SU-DHL-6 (cell line): ENCODE data around the gene CDKAL1.

Source experiments
- H2AFZ ChIP-seq: fragments of 200-600 bp; sonication (generic); 2 replicates; pipeline ENCODE4 v1.6.1; 2014; ENCODE audit warnings: low read depth, mild to moderate bottlenecking, moderate library complexity, mixed read lengths, antibody characterized with exemption, low read length; ENCODE audit not compliant: severe bottlenecking
- H3F3A ChIP-seq: fragments of 200-600 bp; shearing (Covaris generic); 2 replicates; pipeline ENCODE4 v1.6.0; 2016; ENCODE audit warnings: antibody characterized with exemption, mild to moderate bottlenecking; ENCODE audit not compliant: insufficient read depth
- H3K27ac ChIP-seq: fragments of 200-600 bp; sonication (generic); 2 replicates; pipeline ENCODE4 v1.5.1; 2016; ENCODE audit warnings: low read depth, mild to moderate bottlenecking, low read length, moderate library complexity, mixed read lengths
- H3K27me3 ChIP-seq: fragments of 200-600 bp; sonication (generic), shearing (Covaris generic); 2 replicates; pipeline ENCODE4 v1.6.0; 2014; ENCODE audit warnings: mild to moderate bottlenecking, low read length
- H3K36me3 ChIP-seq: fragments of 200-600 bp; sonication (generic); 2 replicates; pipeline ENCODE4 v1.6.1; 2014; ENCODE audit warnings: mild to moderate bottlenecking, low read length, mixed read lengths
- H3K4me2 ChIP-seq: fragments of 300-600, 200-600 bp; shearing (Covaris generic), sonication (generic); 2 replicates; pipeline ENCODE4 v1.6.0; 2014; ENCODE audit warnings: low read length, low read depth, mild to moderate bottlenecking; ENCODE audit not compliant: poor library complexity, severe bottlenecking
- H3K4me3 ChIP-seq: fragments of 200-600 bp; sonication (generic); 2 replicates; pipeline ENCODE4 v1.5.1; 2014; ENCODE audit warnings: antibody characterized with exemption, low read length, mild to moderate bottlenecking, mixed read lengths; ENCODE audit not compliant: insufficient read depth, poor library complexity, severe bottlenecking
- H3K79me2 ChIP-seq: fragments of 200-600 bp; sonication (generic); 2 replicates; pipeline ENCODE4 v1.6.1; 2014; ENCODE audit warnings: mild to moderate bottlenecking, low read length, moderate library complexity; ENCODE audit not compliant: insufficient read depth
- H3K9ac ChIP-seq: fragments of 200-600 bp; sonication (generic); 2 replicates; pipeline ENCODE4 v1.7.0; 2014; ENCODE audit warnings: mild to moderate bottlenecking, low read length
- H3K9me2 ChIP-seq: fragments of 200-600 bp; sonication (generic); replicated peaks from 2 replicates; pipeline ENCODE4 v1.6.1; 2014; ENCODE audit warnings: low read length; ENCODE audit not compliant: insufficient read depth
- H3K9me3 ChIP-seq: fragments of 200-600 bp; sonication (generic); 2 replicates; pipeline ENCODE4 v1.6.1; 2014; ENCODE audit warnings: low read length, mixed read lengths; ENCODE audit not compliant: insufficient read depth
- H4K20me1 ChIP-seq: fragments of 200-600 bp; sonication (generic); 2 replicates; pipeline ENCODE4 v1.6.1; 2014; ENCODE audit warnings: low read depth, mild to moderate bottlenecking, antibody characterized with exemption, low read length, moderate library complexity, mixed read lengths
- EZH2phosphoT487 ChIP-seq: fragments of 200-600 bp; sonication (generic), shearing (Covaris generic); conservative IDR thresholded peaks from 2 replicates; pipeline ENCODE4 v1.6.1; 2018; ENCODE audit warnings: mild to moderate bottlenecking, antibody characterized with exemption, low read length, moderate library complexity, mixed read lengths
- TF ChIP-seq, protein P1 (sequence below): fragments of 200-600 bp; sonication (generic); IDR thresholded peaks from one replicate; pipeline ENCODE4 v1.5.1; 2017; ENCODE audit warnings: antibody characterized with exemption, mild to moderate bottlenecking, low read length, moderate library complexity; ENCODE audit not compliant: insufficient read depth, poor library complexity, severe bottlenecking

The CDKAL1 gene

DNA sequence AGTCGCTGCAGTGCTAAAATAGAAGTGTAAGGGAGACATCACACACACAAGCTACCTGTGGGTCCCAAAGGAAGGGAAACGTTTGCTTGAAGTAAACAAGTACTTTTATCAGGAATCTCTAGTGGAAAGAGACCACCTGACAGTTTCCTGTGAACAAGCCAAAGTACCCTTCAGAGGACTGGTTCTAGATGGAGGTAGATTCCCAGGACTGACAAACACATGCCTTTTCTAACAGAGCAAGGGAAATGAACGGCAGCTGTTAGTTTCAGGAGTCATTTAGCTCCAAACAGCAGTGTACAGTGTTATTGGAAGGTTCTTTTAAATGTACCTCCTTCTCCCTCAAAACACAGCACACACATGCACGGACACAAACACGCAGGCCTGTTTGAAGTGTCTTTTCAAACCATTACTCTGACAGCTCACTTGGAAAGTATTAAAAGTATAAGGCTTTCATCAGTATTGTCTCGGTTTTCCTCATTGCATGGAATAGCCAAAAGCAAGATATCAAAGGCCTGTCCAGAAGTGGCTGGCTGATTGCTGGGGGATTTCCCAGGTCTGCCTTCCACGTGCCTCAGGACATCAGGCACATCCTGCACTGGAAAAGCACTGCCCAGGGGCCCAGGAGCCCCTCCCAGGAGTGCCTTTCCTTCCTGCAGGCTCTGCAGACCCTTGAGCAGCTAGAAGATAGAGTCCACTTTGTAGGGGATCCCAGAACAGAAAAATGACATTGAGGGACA is 666.0 kb downstream of the CDKAL1 start:
- Histone ChIP-seq H3K9me2 (no peaks in the 10 kb centered on the region), H3K27me3 (no peaks in the 10 kb centered on the region), H3K79me2 (no peaks in the 10 kb centered on the region), H3K4me2 (no peak overlapping the region), H3K9ac (no peak overlapping the region), H3F3A (no peaks in the 10 kb centered on the region), H3K4me3 (no peak overlapping the region), H3K9me3 (no peaks in the 10 kb centered on the region), H4K20me1 (no peaks in the 10 kb centered on the region), H3K36me3 (no peaks in the 10 kb centered on the region), H2AFZ (no peak overlapping the region), H3K27ac (no peak overlapping the region)
- TF ChIP-seq, protein P1, sequence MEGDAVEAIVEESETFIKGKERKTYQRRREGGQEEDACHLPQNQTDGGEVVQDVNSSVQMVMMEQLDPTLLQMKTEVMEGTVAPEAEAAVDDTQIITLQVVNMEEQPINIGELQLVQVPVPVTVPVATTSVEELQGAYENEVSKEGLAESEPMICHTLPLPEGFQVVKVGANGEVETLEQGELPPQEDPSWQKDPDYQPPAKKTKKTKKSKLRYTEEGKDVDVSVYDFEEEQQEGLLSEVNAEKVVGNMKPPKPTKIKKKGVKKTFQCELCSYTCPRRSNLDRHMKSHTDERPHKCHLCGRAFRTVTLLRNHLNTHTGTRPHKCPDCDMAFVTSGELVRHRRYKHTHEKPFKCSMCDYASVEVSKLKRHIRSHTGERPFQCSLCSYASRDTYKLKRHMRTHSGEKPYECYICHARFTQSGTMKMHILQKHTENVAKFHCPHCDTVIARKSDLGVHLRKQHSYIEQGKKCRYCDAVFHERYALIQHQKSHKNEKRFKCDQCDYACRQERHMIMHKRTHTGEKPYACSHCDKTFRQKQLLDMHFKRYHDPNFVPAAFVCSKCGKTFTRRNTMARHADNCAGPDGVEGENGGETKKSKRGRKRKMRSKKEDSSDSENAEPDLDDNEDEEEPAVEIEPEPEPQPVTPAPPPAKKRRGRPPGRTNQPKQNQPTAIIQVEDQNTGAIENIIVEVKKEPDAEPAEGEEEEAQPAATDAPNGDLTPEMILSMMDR: no peak
- TF ChIP-seq EZH2phosphoT487: no peak

DNA sequence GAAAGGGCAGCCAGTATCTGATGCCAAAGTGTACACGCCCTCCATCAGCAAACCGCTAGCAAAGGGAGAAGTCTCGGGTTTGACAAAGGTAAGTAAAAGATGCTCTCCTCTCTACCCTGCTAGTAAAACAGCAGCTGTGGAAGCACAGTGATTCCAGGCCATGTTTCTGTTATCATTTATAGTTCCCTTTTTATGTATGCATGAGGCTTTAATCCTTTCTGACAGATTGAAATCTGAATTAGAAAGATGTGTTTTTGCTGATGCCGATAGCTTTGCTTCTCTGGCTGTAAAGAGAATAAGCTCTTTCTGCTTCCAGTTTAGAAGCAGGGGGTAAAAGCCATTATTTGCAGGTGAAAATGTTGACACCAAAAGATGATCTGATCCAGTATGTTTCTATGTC is 666.9 kb downstream of the CDKAL1 start:
- no peaks in the 10 kb centered on the region for H3K36me3 ChIP-seq
- no peak overlapping the region for H2AFZ ChIP-seq
- TF ChIP-seq, protein P1: no peak
- no peak for TF ChIP-seq EZH2phosphoT487
- H4K20me1 ChIP-seq: no peaks in the 10 kb centered on the region
- H3K27me3 ChIP-seq: no peaks in the 10 kb centered on the region
- H3K9me3 ChIP-seq: no peaks in the 10 kb centered on the region
- H3F3A ChIP-seq: no peaks in the 10 kb centered on the region
- no peaks in the 10 kb centered on the region for H3K9me2 ChIP-seq
- no peaks in the 10 kb centered on the region for H3K79me2 ChIP-seq
- H3K27ac ChIP-seq: no peak overlapping the region
- no peak overlapping the region for H3K4me2 ChIP-seq
- no peak overlapping the region for H3K9ac ChIP-seq
- H3K4me3 ChIP-seq: no peak overlapping the region

DNA sequence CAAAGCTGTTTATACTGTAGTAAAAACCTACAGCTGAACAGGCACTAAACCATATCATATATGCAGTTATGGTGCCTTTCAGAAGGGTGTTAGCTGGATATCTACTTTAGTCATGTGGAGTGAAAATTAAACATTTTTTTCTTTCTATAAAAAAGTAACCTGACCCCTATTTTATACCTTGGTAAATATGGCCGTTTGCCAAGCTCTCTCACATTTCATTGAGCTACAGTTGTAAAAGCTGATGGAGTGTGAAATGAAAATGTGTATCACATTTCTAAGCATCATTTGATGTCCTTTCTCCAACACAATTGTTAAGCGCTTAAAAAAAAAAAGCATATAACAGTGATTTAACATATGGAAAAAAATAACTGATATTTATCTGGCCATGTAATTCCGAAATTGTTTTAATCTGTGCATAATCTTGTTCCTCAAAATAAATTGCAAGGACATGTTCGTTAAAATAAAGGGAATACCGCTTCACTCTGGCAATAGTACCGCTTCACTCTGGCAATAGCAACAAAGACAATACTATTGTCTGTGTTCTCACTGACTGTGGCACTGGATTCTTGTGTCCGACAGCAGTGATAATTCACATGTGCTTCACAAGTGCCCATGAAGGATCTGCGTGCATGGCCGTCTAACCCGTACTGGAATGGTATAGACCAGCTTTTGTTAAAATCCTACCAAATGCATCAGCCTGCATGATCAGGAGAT is 667.5 kb downstream of the CDKAL1 start:
- no peak overlapping the region for H3K27ac ChIP-seq
- no peak overlapping the region for H3K4me2 ChIP-seq
- H3K9me3 ChIP-seq: no peaks in the 10 kb centered on the region

More for the DNA sequence above, 667.5 kb downstream of the CDKAL1 start:
- Histone ChIP-seq H3K4me3 (no peak overlapping the region), H3F3A (no peaks in the 10 kb centered on the region), H3K9me2 (no peaks in the 10 kb centered on the region), H2AFZ (no peak overlapping the region), H3K79me2 (no peaks in the 10 kb centered on the region), H4K20me1 (no peaks in the 10 kb centered on the region), H3K9ac (no peak overlapping the region), H3K27me3 (no peaks in the 10 kb centered on the region), H3K36me3 (no peaks in the 10 kb centered on the region)
- TF ChIP-seq, protein P1: no peak
- no peak for TF ChIP-seq EZH2phosphoT487
